T-helper 1 cell treated with Interleukin-12 subunit alpha and Interleukin-12 subunit beta and Interleukin-4 antibody, amounts not matched to agents 30 ng/mL and 1 ng/mL, for 36 hours (primary cell): ENCODE data around the gene RPS25. TPM values are rescaled to one million over a fixed set of nuclear protein-coding genes. Genes with fewer than 3 reads are reported as not detected.
"Not testable (repeated sequence)": the region's sequence is repeated elsewhere in the genome, so short reads cannot be mapped to it uniquely, and the experiment has no call there.

Source experiments
- intact Hi-C: fragments of 100-400 bp; cut with micrococcal nuclease; formaldehyde crosslinking; loops from one replicate; pipeline ENCODE4 v1.15.1; 2024
- total RNA-seq: library from RNA; stranded (reverse); gene quantifications from 2 replicates; pipeline ENCODE4 v1.2.3, GENCODE V29; 2022

Gene RPS25
- total RNA-seq, 1 donor from 2014 or later, result 1,270 TPM

DNA sequence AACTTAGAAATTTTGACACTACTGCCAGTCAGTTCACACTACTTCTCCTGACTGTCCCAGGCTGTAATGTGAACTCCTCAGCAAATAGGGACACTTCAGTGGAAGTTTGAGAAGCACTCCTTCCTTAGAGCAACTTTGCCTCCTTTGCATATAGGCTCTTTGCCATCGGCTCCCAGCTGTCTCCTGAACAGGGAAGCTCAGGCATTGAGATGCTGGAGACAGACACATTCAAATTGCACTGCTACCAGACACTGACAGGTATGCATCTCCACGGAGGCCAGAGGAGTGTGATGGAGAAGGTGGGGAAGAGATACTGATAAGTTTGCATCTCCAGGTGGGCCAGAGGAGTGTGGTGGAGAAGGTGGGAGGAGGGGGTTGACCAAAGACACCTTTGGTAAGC, 1.9 kb upstream of the RPS25 start:
- intact Hi-C loops, result loop anchor here (5.0 kb wide), 1 partner anchor 302 kb away; no protein-coding TSS in a partner anchor

DNA sequence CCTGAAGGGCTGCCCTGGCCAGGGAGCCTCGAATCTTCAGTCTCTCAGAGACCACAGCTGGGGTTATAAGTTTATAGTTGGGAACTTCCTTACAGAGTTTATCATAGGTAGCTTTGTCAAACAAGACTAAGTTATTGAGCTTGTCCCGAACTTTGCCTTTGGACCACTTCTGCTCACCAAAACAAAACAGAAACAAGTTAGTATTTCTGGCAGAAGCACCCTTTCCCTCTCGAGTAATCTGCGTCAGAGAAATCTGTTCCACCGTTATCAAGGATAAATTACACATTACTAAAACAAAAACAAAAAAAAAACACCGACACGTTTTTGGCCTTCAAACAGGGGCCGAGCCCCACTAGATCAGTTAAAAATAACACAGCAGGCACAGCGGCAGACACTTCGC, 766 bp downstream of the RPS25 start:
- intact Hi-C loops, result loop anchor here (5.0 kb wide), 1 partner anchor 305 kb away; no protein-coding TSS in a partner anchor

DNA sequence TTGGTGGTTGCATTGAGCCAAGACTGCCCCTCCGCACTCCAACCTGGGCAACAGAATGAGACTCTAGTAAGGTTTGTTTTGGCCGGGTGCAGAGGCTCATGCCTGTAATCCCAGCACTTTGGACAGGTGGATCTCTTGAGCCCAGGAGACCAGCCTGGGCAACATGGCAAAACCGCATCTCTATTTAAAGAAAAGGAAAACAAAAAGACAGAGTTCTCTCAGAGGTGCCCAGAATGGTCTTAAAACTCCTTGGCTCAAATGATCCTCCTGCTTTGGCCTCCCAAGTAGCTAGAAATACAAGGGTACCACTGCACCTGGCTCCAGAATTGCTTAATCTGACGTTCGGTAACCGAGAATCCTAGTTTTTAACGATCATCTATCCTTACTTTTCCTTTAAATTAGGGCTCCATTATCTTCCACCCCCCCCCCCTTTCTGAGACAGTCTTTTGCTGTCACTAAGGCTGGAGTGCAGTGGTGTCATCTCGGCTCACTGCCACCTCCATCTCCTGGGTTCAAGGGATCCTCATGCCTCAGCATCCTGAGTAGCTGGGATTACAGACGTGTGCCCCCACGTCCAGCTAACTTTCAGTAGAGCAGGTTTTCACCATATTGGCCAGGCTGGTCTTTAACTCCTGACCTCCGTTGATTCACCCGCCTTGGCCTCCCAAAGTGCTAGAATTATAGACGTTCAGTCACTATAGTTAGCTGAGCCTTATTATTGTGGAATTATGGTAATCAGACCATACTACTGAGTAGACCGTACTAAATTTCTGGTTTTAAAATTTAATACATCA, 1.7 kb downstream of the RPS25 start:
- intact Hi-C loops, result loop anchor here (5.0 kb wide), 1 partner anchor 306 kb away; no protein-coding TSS in a partner anchor

DNA sequence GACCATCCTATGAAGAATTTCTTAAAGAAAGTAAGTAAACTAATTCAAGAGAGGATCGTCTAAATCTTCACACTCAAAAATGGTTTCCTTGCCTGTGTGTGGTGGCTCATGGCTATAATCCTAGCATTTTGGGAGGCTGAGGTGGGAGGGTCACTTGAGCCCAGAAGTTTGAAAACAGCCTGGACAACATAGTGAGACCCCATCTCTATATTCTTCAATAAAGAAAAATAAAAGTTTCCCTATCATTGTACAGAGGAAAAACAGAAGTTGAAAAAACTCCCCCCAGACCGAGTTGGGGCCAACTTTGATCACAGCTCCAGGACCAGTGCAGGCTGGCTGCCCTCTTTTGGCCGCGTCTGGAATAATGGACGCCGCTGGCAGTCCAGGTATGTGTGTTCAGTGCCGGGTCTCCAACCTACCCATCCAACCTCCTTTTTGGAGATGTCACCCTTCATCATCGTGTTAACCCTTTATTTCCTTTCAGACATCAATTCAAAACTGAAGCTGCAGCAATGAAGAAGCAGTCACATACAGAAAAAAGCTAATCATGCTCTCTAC, 3.0 kb downstream of the RPS25 start:
- intact Hi-C loops, result loop anchor here (5.0 kb wide), 1 partner anchor 307 kb away; no protein-coding TSS in a partner anchor

DNA sequence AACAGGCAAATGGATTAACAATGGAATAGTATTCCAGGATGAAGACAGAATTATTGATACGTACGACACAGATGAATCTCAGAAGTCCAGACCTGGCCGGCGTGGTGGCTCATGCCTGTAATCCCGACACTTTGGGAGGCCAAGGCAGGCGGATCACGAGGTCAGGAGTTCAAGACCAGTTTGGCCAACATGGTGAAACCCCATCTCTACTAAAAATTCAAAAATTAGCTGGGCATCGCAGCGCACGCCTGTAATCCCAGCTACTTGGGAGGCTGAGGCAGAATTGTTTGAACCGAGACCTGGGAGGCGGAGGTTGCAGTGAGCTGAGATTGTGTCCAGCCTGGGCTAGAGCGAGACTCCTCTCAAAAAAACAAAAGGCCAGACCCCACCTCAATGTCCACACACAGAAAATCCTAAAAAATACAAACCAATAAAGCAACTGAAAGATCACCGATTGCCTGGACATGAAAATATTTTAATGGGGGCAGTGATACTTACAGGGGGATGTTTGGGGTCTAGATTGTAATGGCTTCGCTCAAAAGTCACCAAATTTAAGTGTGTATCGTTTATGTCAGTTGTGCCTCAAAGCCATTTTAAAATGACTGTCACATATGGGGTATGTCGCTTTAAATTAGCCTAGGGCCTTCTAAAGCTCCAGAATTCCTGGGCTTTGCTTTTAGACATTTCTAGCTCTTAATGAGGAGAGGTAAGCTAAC, 3.8 kb downstream of the RPS25 start:
- intact Hi-C loops, result no loop called here

DNA sequence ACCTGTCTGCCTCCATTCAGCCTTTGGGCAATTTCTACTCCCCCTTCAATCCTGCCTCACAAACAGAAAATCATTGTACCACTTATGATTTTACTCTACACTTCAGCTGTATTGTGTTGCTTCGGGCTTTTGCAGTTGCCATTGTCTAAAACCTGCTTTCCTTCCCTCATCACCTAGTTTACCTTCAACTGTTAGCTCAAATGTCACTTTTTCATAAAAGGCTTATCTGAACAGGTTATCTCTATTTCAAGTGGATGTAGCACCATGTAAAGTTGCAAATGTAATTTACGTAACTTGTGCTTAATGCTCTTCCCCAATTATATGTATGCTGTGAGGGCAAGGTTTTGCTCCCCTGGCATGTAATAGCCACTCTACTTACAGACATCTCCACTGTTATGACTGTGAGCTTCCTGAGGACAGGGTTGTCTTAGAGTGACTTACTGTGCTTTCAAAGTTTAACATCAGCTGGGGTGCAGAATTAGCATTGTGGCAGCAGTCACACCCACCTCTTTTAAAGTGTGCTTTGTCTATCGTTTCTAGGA, 5.4 kb downstream of the RPS25 start:
- intact Hi-C loops, result no loop called here

DNA sequence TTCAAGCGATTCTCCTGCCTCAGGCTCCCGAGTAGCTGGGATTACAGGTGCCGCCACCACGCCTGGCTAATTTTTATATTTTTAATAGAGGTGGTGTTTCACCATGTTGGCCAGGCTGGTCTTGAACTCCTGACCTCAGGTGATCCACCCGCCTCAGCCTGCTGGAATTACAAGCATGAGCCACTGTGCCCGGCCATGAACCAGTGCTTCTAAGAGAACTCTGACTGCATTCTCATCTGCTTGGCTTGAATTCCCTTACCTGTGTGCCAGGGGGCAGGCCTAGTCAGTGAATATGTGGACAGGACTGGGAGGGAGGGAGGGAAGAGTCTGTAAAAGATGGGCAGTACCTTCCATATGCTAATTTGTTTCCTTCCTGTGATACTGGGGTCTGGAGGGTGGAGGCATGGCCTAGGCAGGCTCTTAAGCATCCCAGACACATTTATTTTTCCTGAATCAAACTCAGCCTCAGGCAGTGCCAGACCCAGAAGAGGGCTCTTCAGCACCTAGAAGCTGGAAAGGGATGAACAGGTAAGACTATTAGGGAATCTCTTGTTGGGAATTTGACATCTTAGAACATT, 6.6 kb downstream of the RPS25 start:
- intact Hi-C loops, result no loop called here

DNA sequence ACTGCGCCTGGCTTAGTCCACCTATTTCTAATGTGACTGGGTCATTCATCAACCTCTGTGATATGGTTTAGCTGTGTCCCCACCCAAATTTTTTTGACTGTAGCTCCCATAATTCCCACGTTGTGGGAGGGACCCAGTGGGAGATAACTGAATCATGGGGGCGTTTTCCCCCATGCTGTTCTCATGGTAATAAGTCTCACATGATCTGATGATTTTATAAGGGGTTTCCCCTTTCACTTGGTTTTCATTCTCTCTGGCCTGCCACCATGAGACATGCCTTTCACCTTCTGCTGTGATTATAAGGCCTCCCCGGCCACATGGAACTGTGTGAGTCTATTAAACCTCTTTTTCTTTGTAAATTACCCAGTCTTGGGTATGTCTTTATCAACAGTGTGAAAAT, 11.5 kb downstream of the RPS25 start:
- intact Hi-C loops, result no loop called here

DNA sequence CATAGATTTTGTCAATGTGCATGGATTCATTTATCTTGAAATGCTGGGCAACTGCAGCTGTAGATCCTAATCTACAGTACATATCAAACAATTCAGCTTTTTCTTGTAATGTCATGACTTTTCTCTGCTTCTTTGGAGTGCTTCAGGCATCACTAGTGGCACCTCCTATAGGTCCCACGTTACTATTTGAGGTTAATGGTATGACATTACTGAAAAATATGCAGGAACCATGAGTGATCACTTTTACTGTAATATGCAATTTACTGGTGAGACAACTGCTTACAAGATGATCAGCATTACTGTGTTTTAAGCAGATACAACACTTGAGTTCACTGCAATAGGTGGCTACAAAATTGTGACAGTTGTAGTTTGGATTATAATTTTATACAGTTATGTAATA, 17.2 kb downstream of the RPS25 start:
- intact Hi-C loops, result no loop called here

DNA sequence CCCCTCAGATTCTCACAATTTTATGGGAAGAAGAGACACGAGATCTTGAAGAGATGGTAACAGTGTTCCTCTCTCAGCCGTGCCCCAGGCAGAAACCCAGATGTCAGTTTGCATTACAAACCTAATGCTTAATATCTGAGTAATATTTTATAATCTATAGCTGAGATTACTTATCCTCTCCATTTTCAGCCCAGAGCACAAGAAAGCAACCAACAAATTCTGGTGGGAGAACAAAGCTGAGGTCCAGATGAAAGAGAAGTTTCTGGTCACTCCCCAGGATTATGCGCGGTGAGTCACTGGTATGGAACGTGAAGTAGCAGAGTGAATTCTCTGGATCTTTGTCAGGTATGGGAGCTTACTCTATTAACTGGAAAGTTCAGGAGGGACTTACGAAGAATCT, 19.3 kb downstream of the RPS25 start:
- intact Hi-C loops, result loop anchor here (1.0 to 5.0 kb wide), 13 partner anchors 19 to 427 kb away; partner anchors contain the start of genes ARCN1, DPAGT1, HINFP and HYOU1

DNA sequence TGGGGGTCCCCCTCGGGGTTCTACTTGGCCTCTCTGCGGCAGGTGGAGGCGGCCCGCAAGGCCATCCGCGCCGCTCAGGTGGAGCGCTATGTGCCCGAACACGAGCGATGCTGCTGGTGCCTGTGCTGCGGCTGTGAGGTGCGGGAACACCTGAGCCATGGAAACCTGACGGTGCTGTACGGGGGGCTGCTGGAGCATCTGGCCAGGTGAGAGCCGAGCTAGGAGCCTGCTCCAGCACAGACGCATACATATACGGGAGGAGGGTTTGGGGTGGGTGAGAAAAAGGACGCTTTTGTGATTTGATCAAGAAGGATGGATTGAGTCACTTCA, 19.8 kb downstream of the RPS25 start:
- intact Hi-C loops, result loop anchor here (1.0 to 5.0 kb wide), 13 partner anchors 20 to 426 kb away; partner anchors contain the start of genes ARCN1, DPAGT1, HINFP and HYOU1

DNA sequence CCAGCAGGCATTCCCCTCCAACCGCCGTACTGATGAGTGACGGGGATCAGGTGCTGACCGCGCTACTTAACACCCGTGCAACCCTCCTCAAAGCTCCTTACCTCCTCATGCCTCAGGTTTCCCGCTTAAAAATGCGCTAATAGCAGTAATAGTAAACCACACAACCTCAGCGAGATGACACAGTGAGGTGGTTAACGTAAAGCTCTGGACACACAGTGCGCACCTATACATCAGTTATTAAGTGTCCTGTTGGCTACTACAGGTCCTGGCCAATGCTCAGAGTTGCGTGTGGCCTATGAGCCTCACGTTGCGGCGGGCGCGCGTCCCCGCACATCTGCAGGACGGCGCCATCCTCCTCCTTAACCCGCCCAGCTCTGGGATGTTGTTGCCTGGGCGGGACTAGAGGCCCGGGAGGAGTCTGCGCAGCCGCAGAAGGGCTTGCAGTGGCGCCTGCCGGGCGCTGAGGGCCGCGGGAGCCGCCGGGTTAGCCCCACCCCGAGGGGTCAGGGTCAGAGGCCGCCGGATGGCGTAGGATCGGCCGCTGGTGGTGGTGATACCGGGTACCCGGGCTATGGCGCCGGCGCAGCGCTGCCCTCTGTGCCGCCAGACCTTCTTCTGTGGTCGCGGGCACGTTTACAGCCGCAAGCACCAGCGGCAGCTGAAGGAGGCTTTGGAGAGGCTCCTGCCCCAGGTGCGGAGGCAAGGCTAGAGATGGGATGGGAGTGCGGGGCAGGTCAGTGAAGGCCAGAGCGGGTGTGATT, 20.3 kb downstream of the RPS25 start, which contains the start of gene CENATAC:
TSS of gene CENATAC (plus strand) at position 512 of the 761 bp plus-strand sequence. CDS start at position 572, 60 bp downstream.
- intact Hi-C loops, result loop anchor here (1.0 to 5.0 kb wide), 13 partner anchors 20 to 426 kb away; partner anchors contain the start of genes ARCN1, DPAGT1, HINFP and HYOU1

DNA sequence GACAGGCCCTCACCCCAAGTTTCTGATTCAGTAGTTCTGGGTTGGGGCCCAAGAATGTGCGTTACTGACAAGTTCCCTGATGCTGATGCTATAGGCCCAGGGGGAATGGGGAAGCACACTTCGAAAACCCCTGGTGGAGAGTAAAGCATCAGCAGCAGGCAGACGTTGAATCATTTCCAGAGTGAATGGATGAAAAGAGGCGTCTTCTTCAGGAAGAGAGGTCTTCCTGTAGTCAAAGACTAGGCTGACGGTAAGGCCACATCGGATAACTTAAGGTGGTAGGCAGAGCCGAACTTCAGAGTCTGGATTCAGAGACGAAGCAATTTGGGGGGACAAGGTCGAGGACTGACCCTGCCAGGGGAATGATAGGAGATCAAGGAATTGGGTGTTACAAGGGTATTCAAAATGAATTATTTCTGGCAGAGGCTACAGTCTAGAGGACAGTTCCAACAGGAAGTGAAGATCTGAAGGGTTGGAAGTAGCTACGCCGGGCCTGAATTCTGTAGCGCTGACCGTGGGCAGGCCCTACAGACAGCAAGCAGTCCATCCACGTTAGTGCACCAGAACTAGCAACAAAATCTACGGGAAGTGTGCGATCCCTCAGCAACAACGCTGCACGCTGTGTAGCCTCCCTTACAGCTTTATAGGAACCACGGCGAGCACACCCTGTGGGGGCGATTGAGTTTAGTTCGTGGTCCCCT, 21.1 kb downstream of the RPS25 start:
- intact Hi-C loops, result loop anchor here (5.0 kb wide), 4 partner anchors 200 to 425 kb away; partner anchors contain the start of genes ARCN1, PHLDB1 and RNF26

DNA sequence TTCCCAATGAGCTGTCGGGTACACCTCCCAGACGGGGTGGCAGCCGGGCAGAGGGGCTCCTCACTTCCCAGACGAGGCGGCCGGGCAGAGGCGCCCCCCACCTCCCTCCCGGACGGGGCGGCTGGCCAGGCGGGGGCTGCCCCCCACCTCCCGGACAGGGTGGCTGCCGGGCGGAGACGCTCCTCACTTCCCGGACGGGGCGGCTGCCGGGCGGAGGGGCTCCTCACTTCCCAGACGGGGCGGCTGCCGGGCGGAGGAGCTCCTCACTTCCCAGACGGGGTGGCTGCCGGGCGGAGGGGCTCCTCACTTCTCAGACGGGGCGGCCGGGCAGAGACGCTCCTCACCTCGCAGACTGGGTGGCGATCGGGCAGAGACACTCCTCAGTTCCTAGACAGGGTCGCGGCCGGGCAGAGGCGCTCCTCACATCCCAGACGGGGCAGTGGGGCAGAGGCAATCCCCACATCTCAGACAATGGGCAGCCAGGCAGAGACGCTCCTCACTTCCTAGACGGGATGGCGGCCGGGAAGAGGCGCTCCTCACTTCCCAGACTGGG, 26.6 kb downstream of the RPS25 start:
- intact Hi-C loops, result not testable (repeated sequence)

DNA sequence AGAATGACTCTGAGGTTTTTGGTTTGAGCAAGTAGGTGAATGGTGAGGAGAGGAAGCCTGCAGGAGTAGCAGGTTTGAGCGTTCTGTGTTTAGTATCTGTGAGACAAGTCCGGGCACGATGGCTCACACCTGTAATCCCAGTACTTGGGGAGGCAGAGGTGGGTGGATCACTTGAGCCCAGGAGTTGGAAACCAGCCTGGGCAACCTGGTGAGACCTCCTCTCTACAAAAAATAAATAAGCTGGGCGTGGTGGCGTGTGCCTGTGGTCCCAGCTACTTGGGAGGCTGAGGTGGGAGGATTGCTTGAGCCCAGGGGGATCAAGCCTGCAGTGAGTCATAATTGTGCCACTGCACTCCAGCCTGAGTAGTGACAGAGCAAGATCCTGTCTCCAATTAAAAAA, 29.9 kb downstream of the RPS25 start:
- intact Hi-C loops, result no loop called here

DNA sequence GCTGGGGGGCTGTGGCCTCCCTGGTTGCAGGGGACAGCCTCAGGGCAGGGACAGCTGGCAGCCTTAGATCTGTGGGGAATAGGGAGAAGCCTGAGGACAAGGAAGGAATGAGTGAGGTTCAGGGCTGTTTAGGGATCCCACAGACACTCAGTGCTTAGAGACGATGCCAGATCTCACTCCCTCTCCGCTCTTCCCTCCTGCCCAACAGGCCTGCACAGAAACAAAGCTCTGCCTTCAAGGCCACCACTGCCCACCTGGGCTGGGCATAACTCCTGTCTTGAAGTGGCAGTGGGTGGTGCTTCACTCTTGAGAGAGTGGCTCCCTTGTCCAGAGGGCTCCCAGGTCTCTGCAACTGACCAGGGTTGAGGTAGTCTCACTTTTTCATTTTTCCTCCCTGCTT, 33.3 kb downstream of the RPS25 start:
- intact Hi-C loops, result no loop called here

DNA sequence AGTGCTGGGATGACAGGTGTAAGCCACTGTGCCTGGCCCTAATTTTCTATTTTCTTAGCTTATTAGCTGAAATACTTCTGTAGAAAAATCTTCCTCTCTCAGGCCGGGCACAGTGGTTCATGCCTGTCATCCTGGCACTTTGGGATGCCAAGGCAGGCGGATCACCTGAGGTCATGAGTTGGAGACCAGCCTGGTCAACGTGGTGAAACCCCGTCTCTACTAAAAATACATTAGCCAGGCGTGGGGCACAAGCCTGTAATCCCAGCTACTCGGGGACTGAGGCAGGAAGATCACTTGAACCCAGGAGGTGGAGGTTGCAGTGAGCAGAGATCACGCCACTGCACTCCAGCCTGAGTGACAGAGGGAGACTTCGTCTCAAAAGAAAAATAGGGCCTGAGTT, 33.8 kb downstream of the RPS25 start:
- intact Hi-C loops, result not testable (repeated sequence)

DNA sequence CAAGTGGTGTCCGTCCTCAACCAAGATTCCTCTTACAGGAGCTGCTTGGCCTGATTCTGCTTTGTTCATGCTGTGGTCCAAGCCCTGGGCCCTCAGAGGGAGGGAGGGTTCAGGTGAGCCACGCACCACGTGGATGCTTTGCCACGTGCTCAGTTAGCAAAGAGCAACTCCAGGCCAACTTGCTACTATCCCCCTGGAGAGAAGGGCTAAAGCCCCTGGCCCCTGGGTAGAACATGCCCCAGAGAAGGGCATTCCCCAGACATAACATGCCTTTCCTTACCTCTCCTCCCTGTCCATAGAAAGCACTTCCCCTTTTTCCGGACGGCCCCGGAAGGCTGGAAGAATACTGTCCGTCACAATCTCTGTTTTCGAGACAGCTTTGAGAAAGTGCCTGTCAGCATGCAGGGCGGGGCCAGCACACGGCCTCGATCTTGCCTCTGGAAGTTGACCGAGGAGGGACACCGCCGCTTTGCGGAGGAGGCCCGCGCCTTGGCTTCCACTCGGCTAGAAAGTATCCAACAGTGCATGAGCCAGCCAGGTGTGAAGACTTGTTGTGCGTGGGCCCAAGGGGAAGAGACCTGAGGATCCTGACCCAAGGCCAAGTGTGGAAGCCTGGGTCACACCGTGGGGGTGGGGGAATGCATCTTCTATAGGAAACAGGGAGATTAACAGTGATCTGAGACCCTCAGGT, 37.8 kb downstream of the RPS25 start:
- intact Hi-C loops, result no loop called here

DNA sequence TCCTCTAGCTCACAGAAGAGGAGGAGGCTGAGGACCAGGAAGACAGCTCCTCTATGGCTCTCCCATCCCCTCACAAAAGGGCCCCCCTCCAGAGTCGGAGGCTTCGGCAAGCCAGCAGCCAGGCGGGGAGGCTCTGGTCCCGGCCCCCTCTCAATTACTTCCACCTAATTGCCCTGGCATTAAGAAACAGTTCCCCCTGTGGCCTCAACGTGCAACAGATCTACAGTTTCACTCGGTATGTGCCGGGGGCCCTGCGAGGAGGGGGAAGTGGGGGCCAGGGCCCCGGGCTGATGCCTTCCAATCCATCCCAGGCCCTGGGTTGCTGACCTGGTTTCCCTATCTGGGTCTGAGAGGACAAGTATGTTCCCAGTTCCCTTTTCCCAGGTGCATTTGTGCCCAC, 38.7 kb downstream of the RPS25 start:
- intact Hi-C loops, result no loop called here
